ENCODE results near the gene WDFY2.
A peak's percentile ranks its signal among the peaks of the same experiment; 100 is the strongest.

Gene WDFY2

GRCh38 chr13:51643882-51644281 lies 59.6 kb downstream of the WDFY2 start:
- H2AK5ac ChIP-seq (ENCODE audit: low read length): no peak overlapping the region
- peak overlapping the region; percentile 98 for H3K27ac ChIP-seq (ENCODE audit: low read depth, low read length)
- H3K79me2 ChIP-seq (ENCODE audit: control insufficient read depth, insufficient read depth, low read length, poor library complexity): peaks cover 4% of the 10 kb centered on the region
- H3K79me1 ChIP-seq (ENCODE audit: low read length): peaks cover 9% of the 10 kb centered on the region
- H4K8ac ChIP-seq (ENCODE audit: low read depth, low read length): no peak overlapping the region
- no peak overlapping the region for H4K91ac ChIP-seq (ENCODE audit: low read depth, low read length)
- no peak overlapping the region for H3K18ac ChIP-seq (ENCODE audit: low read length)
- no peak overlapping the region for H2BK12ac ChIP-seq (ENCODE audit: low read length)
- H3K36me3 ChIP-seq (ENCODE audit: control insufficient read depth in 1 of 2, insufficient read depth in 2 of 2, low read length in 2 of 2): no peaks in the 10 kb centered on the region
- H3K9ac ChIP-seq (ENCODE audit: low read length): no peak overlapping the region
- H3K23ac ChIP-seq (ENCODE audit: low read length): no peak overlapping the region
- H3K4me2 ChIP-seq (ENCODE audit: low read length): peak overlapping the region; percentile 53
- no peak overlapping the region for H4K12ac ChIP-seq (ENCODE audit: low read depth, low read length)
- H2BK120ac ChIP-seq (ENCODE audit: insufficient read depth, low read length, poor library complexity): no peak overlapping the region
- peaks cover 11 to 24% of the 10 kb centered on the region in 2 experiments for H3K4me1 ChIP-seq (ENCODE audit: control insufficient read depth in 1 of 2, insufficient read depth in 2 of 2, low read length in 2 of 2)
- H3K27me3 ChIP-seq (ENCODE audit: insufficient read depth, low read length): no peaks in the 10 kb centered on the region
- H3K14ac ChIP-seq (ENCODE audit: low read length): no peak overlapping the region
- no peak overlapping the region for H3K4me3 ChIP-seq (ENCODE audit: low read depth, low read length)
- no peak for DNase-seq
- no CpG with 5 or more reads among the region's 1 CpG for WGBS (ENCODE audit: extremely low coverage, insufficient coverage, insufficient read length)
- H2AFZ ChIP-seq (ENCODE audit: insufficient read depth, low read length, poor library complexity): no peak overlapping the region
- no peak overlapping the region for H2BK5ac ChIP-seq (ENCODE audit: low read depth, low read length, poor library complexity)
- H3K4ac ChIP-seq (ENCODE audit: low read depth, low read length): no peak overlapping the region
- H3K9me3 ChIP-seq (ENCODE audit: insufficient read depth, low read depth, low read length): no peaks in the 10 kb centered on the region

GRCh38 chr13:51644654-51645053 lies 60.4 kb downstream of the WDFY2 start:
- no peak overlapping the region for H2BK12ac ChIP-seq (ENCODE audit: low read length)
- H3K36me3 ChIP-seq (ENCODE audit: control insufficient read depth in 1 of 2, insufficient read depth in 2 of 2, low read length in 2 of 2): no peaks in the 10 kb centered on the region
- H3K9ac ChIP-seq (ENCODE audit: low read length): no peak overlapping the region
- H4K12ac ChIP-seq (ENCODE audit: low read depth, low read length): no peak overlapping the region
- no peak overlapping the region for H3K14ac ChIP-seq (ENCODE audit: low read length)
- H3K79me2 ChIP-seq (ENCODE audit: control insufficient read depth, insufficient read depth, low read length, poor library complexity): peaks cover 4% of the 10 kb centered on the region
- H3K27ac ChIP-seq (ENCODE audit: low read depth, low read length): peak overlapping the region; percentile 98
- H4K8ac ChIP-seq (ENCODE audit: low read depth, low read length): no peak overlapping the region
- H3K9me3 ChIP-seq (ENCODE audit: insufficient read depth, low read depth, low read length): no peaks in the 10 kb centered on the region
- H2AFZ ChIP-seq (ENCODE audit: insufficient read depth, low read length, poor library complexity): no peak overlapping the region
- H3K18ac ChIP-seq (ENCODE audit: low read length): no peak overlapping the region
- H3K4me1 ChIP-seq (ENCODE audit: control insufficient read depth in 1 of 2, insufficient read depth in 2 of 2, low read length in 2 of 2): peaks cover 11 to 24% of the 10 kb centered on the region in 2 experiments
- no peak overlapping the region for H3K23ac ChIP-seq (ENCODE audit: low read length)
- no peak overlapping the region for H3K4ac ChIP-seq (ENCODE audit: low read depth, low read length)
- peak in 1 of 2 donors; percentile 47 for DNase-seq
- no peak overlapping the region for H3K4me3 ChIP-seq (ENCODE audit: low read depth, low read length)
- H3K79me1 ChIP-seq (ENCODE audit: low read length): peaks cover 9% of the 10 kb centered on the region
- H3K27me3 ChIP-seq (ENCODE audit: insufficient read depth, low read length): no peaks in the 10 kb centered on the region
- H3K4me2 ChIP-seq (ENCODE audit: low read length): peak overlapping the region; percentile 2
- H4K91ac ChIP-seq (ENCODE audit: low read depth, low read length): no peak overlapping the region
- no peak overlapping the region for H2BK5ac ChIP-seq (ENCODE audit: low read depth, low read length, poor library complexity)
- H2BK120ac ChIP-seq (ENCODE audit: insufficient read depth, low read length, poor library complexity): no peak overlapping the region
- H2AK5ac ChIP-seq (ENCODE audit: low read length): no peak overlapping the region
- no CpG with 5 or more reads among the region's 1 CpG for WGBS (ENCODE audit: extremely low coverage, insufficient coverage, insufficient read length)

- WGBS (ENCODE audit: extremely low coverage, insufficient coverage, insufficient read length): no CpG with 5 or more reads among the region's 4 CpGs
- Histone ChIP-seq H3K79me2 (ENCODE audit: control insufficient read depth, insufficient read depth, low read length, poor library complexity) (peaks cover 4% of the 10 kb centered on the region), H2AK5ac (ENCODE audit: low read length) (no peak overlapping the region), H3K4me2 (ENCODE audit: low read length) (no peak overlapping the region), H2BK120ac (ENCODE audit: insufficient read depth, low read length, poor library complexity) (no peak overlapping the region), H2BK12ac (ENCODE audit: low read length) (no peak overlapping the region), H4K8ac (ENCODE audit: low read depth, low read length) (peak overlapping the region; percentile 29), H3K27ac (ENCODE audit: low read depth, low read length) (peak overlapping the region; percentile 23), H3K9me3 (ENCODE audit: insufficient read depth, low read depth, low read length) (no peaks in the 10 kb centered on the region), H2BK5ac (ENCODE audit: low read depth, low read length, poor library complexity) (no peak overlapping the region), H3K4me3 (ENCODE audit: low read depth, low read length) (no peak overlapping the region), H4K91ac (ENCODE audit: low read depth, low read length) (no peak overlapping the region), H3K23ac (ENCODE audit: low read length) (no peak overlapping the region), H3K9ac (ENCODE audit: low read length) (no peak overlapping the region), H3K14ac (ENCODE audit: low read length) (no peak overlapping the region), H3K79me1 (ENCODE audit: low read length) (peaks cover 9% of the 10 kb centered on the region), H3K4ac (ENCODE audit: low read depth, low read length) (peak overlapping the region; percentile 47), H3K4me1 (ENCODE audit: control insufficient read depth in 1 of 2, insufficient read depth in 2 of 2, low read length in 2 of 2) (peaks cover 11 to 24% of the 10 kb centered on the region in 2 experiments), H2AFZ (ENCODE audit: insufficient read depth, low read length, poor library complexity) (no peak overlapping the region), H3K36me3 (ENCODE audit: control insufficient read depth in 1 of 2, insufficient read depth in 2 of 2, low read length in 2 of 2) (no peaks in the 10 kb centered on the region), H3K18ac (ENCODE audit: low read length) (no peak overlapping the region), H4K12ac (ENCODE audit: low read depth, low read length) (no peak overlapping the region), H3K27me3 (ENCODE audit: insufficient read depth, low read length) (no peaks in the 10 kb centered on the region)
- DNase-seq: peak; percentile 24 to 73
Measured at GRCh38 chr13:51645154-51645650, 60.9 kb downstream of the WDFY2 start.

DNA sequence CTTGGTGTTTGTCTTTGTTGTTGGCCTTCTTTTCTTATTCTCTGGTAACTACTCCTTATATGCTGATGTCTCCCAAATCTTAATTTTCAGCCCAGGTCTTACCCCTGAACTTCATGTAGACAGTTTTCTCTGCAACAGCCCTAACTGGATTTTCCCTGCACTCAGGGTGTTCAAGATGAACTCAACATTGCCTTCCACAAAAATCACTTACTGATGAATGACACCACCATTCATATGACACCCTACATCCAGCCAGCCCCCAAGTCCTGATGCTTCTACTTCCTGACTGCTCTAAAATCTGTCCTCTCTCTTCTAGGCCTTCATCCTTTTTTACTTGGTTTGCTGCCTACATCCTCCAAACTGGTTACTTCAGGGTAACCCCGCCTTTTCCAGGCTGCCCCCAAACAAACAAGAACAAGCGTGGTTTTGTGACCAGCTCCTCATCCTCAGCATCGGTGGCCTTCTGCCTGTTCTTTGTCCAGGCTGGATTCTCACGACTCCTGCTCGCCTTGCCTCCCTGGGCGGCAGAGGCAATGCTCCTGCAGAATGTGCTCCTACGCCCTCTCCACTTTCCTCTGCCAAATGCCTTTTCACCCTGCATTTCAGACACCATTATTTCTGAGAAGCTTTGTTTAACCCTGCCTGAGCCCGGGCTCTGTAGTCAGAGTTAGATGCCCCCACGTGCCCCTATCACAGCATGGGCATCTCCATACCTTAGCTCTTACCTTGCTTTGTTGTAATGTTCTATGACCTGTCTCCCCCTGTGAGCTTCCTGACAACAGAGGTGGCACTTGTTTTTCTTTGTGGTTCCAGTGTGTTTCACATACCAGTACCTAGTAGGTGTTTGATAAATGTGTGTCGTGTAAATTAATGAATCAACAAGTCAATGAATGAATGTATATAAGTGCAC lies 61.8 kb downstream of the WDFY2 start:
- DNase-seq: no peak

More for the DNA sequence above, 61.8 kb downstream of the WDFY2 start:
- no peak overlapping the region for H3K9ac ChIP-seq (ENCODE audit: low read length)
- H4K8ac ChIP-seq (ENCODE audit: low read depth, low read length): no peak overlapping the region
- no peak overlapping the region for H4K12ac ChIP-seq (ENCODE audit: low read depth, low read length)
- H2BK120ac ChIP-seq (ENCODE audit: insufficient read depth, low read length, poor library complexity): no peak overlapping the region
- H3K4ac ChIP-seq (ENCODE audit: low read depth, low read length): peak overlapping the region; percentile 17
- H3K27ac ChIP-seq (ENCODE audit: low read depth, low read length): no peak overlapping the region
- H3K27me3 ChIP-seq (ENCODE audit: insufficient read depth, low read length): no peaks in the 10 kb centered on the region
- peak overlapping the region; percentile 2 for H3K14ac ChIP-seq (ENCODE audit: low read length)
- H3K23ac ChIP-seq (ENCODE audit: low read length): no peak overlapping the region
- H3K9me3 ChIP-seq (ENCODE audit: insufficient read depth, low read depth, low read length): no peaks in the 10 kb centered on the region
- no peak overlapping the region for H3K4me3 ChIP-seq (ENCODE audit: low read depth, low read length)
- H3K79me2 ChIP-seq (ENCODE audit: control insufficient read depth, insufficient read depth, low read length, poor library complexity): peaks cover 4% of the 10 kb centered on the region
- no peak overlapping the region for H3K4me2 ChIP-seq (ENCODE audit: low read length)
- no peak overlapping the region for H2BK5ac ChIP-seq (ENCODE audit: low read depth, low read length, poor library complexity)
- no CpG with 5 or more reads among the region's 10 CpGs for WGBS (ENCODE audit: extremely low coverage, insufficient coverage, insufficient read length)
- H2AFZ ChIP-seq (ENCODE audit: insufficient read depth, low read length, poor library complexity): no peak overlapping the region
- no peak overlapping the region for H4K91ac ChIP-seq (ENCODE audit: low read depth, low read length)
- peaks cover 11 to 24% of the 10 kb centered on the region in 2 experiments for H3K4me1 ChIP-seq (ENCODE audit: control insufficient read depth in 1 of 2, insufficient read depth in 2 of 2, low read length in 2 of 2)
- no peak overlapping the region for H2AK5ac ChIP-seq (ENCODE audit: low read length)
- H3K36me3 ChIP-seq (ENCODE audit: control insufficient read depth in 1 of 2, insufficient read depth in 2 of 2, low read length in 2 of 2): no peaks in the 10 kb centered on the region
- H2BK12ac ChIP-seq (ENCODE audit: low read length): peak overlapping the region; percentile 15
- peak overlapping the region; percentile 20 for H3K18ac ChIP-seq (ENCODE audit: low read length)
- peaks cover 9% of the 10 kb centered on the region for H3K79me1 ChIP-seq (ENCODE audit: low read length)

Measured in trophoblast cell (in vitro differentiated cells and primary cell).